ENCODE results near the gene RIC3.
"Not testable (repeated sequence)": the region's sequence is repeated elsewhere in the genome, so short reads cannot be mapped to it uniquely, and the experiment has no call there.

The RIC3 gene

GRCh38 chr11:8186429-8186828, 17.6 kb upstream of the RIC3 start:
- DNase-seq = no peak

- no peak for DNase-seq
Observed at GRCh38 chr11:8183111-8183510, 14.3 kb upstream of the RIC3 start.

GRCh38 chr11:8180469-8180868, 11.6 kb upstream of the RIC3 start:
- no peak for DNase-seq

GRCh38 chr11:8178297-8178696, 9.5 kb upstream of the RIC3 start:
- DNase-seq = no peak

- DNase-seq = no peak
Observed at GRCh38 chr11:8177136-8177535, 8.3 kb upstream of the RIC3 start.

- no peak for DNase-seq
Observed at GRCh38 chr11:8167796-8168195, 1.0 kb downstream of the RIC3 start.

- DNase-seq = no peak
Observed at GRCh38 chr11:8164746-8165145, 4.1 kb downstream of the RIC3 start.

- not testable (repeated sequence) for DNase-seq
Observed at GRCh38 chr11:8161627-8162304, 7.1 kb downstream of the RIC3 start.

GRCh38 chr11:8156877-8157276, 11.9 kb downstream of the RIC3 start:
- DNase-seq = no peak

- no peak for DNase-seq
Observed at GRCh38 chr11:8149726-8150125, 19.1 kb downstream of the RIC3 start.

GRCh38 chr11:8138526-8138925, 30.3 kb downstream of the RIC3 start:
- no peak for DNase-seq

GRCh38 chr11:8127447-8127846, 41.4 kb downstream of the RIC3 start:
- DNase-seq = no peak

- no peak for DNase-seq
Observed at GRCh38 chr11:8126649-8127289, 42.1 kb downstream of the RIC3 start.

GRCh38 chr11:8122173-8122764, 46.6 kb downstream of the RIC3 start:
- no peak for DNase-seq

- DNase-seq = no peak
Observed at GRCh38 chr11:8111636-8112035, 57.2 kb downstream of the RIC3 start.

GRCh38 chr11:8110396-8110795, 58.4 kb downstream of the RIC3 start:
- DNase-seq = no peak

- no peak for DNase-seq
Observed at GRCh38 chr11:8109675-8110074, 59.1 kb downstream of the RIC3 start.

- DNase-seq = no peak
Observed at GRCh38 chr11:8108421-8108820, 60.4 kb downstream of the RIC3 start.

- no peak for DNase-seq
Observed at GRCh38 chr11:8107642-8108041, 61.2 kb downstream of the RIC3 start.

- no peak for DNase-seq
Observed at GRCh38 chr11:8106679-8107078, 62.1 kb downstream of the RIC3 start.

- DNase-seq = no peak
Observed at GRCh38 chr11:8105666-8106065, 63.2 kb downstream of the RIC3 start.

- DNase-seq = no peak
Observed at GRCh38 chr11:8105133-8105532, 63.7 kb downstream of the RIC3 start.

GRCh38 chr11:8103909-8104308, 64.9 kb downstream of the RIC3 start:
- no peak for DNase-seq

- no peak for DNase-seq
Observed at GRCh38 chr11:8102965-8103364, 65.9 kb downstream of the RIC3 start.

Measured in stimulated activated CD4-positive, alpha-beta T cell treated with anti-CD3 and anti-CD28 coated beads, Interleukin-4, amount 100 ng/mL, for 4 hours (primary cell).